ENCODE data around the gene CNTNAP2.

- TF ChIP-seq POLR2A (IDR thresholded peaks at IDR 0.05) = no peak
- TF ChIP-seq, protein P1, sequence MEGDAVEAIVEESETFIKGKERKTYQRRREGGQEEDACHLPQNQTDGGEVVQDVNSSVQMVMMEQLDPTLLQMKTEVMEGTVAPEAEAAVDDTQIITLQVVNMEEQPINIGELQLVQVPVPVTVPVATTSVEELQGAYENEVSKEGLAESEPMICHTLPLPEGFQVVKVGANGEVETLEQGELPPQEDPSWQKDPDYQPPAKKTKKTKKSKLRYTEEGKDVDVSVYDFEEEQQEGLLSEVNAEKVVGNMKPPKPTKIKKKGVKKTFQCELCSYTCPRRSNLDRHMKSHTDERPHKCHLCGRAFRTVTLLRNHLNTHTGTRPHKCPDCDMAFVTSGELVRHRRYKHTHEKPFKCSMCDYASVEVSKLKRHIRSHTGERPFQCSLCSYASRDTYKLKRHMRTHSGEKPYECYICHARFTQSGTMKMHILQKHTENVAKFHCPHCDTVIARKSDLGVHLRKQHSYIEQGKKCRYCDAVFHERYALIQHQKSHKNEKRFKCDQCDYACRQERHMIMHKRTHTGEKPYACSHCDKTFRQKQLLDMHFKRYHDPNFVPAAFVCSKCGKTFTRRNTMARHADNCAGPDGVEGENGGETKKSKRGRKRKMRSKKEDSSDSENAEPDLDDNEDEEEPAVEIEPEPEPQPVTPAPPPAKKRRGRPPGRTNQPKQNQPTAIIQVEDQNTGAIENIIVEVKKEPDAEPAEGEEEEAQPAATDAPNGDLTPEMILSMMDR (IDR thresholded peaks at IDR 0.05 in 4 of 5, conservative IDR thresholded peaks at IDR 0.05 in 1 of 5) = no peak
These were observed 1558.1 kb downstream of the CNTNAP2 start for GRCh38 chr7:147674705-147675104.

All from gastrocnemius medialis (tissue), 4 donors.